ENCODE results near the gene RAB3GAP2.

Gene RAB3GAP2

DNA sequence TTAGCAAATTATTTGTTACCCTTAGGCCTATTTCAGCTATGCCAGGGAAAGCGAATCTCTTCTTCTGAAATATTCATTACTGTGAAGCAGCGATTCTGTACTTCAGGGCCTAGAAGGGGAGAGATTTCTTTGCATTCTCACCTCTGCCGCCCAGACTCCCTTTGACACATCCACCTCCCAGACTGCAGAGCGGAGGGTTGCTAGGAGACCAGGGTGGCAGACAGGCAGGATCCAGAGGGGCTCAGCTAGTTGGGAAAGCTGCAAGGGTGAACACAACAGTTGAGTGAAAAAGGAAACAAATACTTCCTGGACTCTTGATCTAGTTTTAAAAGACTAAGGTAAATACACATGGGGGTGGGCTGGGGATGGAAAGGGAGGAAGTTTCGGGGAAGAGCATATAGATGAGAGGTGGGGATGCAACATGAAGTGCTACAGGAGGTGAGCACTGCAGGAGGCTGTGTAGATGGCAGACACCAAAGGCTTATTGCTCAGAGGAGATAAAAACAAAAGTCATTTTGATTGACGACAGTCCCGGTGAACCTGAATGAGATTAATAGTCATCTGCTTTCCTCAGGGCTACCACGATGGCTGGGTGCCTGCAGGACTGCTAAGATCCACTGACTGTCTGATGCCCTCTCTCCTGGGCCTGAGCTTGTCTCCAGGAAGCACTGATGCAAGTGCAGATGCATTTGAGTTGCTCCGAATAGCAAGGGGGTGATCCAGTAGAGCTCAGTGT is 26.4 kb upstream of the RAB3GAP2 start:
- TF ChIP-seq EP300 (IDR thresholded peaks at IDR 0.05; ENCODE audit: borderline replicate concordance), result no peak
- no peak for TF ChIP-seq NFIC (IDR thresholded peaks at IDR 0.05)
- no peak for TF ChIP-seq TAF1 (IDR thresholded peaks at IDR 0.05; ENCODE audit: low read depth)
- no peak for TF ChIP-seq MAX (IDR thresholded peaks at IDR 0.05)
- TF ChIP-seq, protein P1, sequence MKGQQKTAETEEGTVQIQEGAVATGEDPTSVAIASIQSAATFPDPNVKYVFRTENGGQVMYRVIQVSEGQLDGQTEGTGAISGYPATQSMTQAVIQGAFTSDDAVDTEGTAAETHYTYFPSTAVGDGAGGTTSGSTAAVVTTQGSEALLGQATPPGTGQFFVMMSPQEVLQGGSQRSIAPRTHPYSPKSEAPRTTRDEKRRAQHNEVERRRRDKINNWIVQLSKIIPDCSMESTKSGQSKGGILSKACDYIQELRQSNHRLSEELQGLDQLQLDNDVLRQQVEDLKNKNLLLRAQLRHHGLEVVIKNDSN (IDR thresholded peaks at IDR 0.05), result no peak
- TF ChIP-seq CEBPB (IDR thresholded peaks at IDR 0.05), result no peak
- no peak for TF ChIP-seq ZBTB7A (IDR thresholded peaks at IDR 0.05; ENCODE audit: low read depth)
- TF ChIP-seq, protein P2, sequence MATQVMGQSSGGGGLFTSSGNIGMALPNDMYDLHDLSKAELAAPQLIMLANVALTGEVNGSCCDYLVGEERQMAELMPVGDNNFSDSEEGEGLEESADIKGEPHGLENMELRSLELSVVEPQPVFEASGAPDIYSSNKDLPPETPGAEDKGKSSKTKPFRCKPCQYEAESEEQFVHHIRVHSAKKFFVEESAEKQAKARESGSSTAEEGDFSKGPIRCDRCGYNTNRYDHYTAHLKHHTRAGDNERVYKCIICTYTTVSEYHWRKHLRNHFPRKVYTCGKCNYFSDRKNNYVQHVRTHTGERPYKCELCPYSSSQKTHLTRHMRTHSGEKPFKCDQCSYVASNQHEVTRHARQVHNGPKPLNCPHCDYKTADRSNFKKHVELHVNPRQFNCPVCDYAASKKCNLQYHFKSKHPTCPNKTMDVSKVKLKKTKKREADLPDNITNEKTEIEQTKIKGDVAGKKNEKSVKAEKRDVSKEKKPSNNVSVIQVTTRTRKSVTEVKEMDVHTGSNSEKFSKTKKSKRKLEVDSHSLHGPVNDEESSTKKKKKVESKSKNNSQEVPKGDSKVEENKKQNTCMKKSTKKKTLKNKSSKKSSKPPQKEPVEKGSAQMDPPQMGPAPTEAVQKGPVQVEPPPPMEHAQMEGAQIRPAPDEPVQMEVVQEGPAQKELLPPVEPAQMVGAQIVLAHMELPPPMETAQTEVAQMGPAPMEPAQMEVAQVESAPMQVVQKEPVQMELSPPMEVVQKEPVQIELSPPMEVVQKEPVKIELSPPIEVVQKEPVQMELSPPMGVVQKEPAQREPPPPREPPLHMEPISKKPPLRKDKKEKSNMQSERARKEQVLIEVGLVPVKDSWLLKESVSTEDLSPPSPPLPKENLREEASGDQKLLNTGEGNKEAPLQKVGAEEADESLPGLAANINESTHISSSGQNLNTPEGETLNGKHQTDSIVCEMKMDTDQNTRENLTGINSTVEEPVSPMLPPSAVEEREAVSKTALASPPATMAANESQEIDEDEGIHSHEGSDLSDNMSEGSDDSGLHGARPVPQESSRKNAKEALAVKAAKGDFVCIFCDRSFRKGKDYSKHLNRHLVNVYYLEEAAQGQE (IDR thresholded peaks at IDR 0.05; ENCODE audit: low read depth), result no peak
- TF ChIP-seq TCF12 (IDR thresholded peaks at IDR 0.05; ENCODE audit: low read depth), result no peak
- no peak for TF ChIP-seq RAD21 (IDR thresholded peaks at IDR 0.05; ENCODE audit: low read depth)
- TF ChIP-seq FOXM1 (IDR thresholded peaks at IDR 0.05; ENCODE audit: borderline replicate concordance, low read depth), result no peak
- TF ChIP-seq EGR1 (IDR thresholded peaks at IDR 0.05), result no peak
- no peak for TF ChIP-seq YY1 (IDR thresholded peaks at IDR 0.05; ENCODE audit: low read depth)
- no peak for TF ChIP-seq TEAD4 (IDR thresholded peaks at IDR 0.05)
- no peak for TF ChIP-seq CREB1 (IDR thresholded peaks at IDR 0.05; ENCODE audit: low read depth)

DNA sequence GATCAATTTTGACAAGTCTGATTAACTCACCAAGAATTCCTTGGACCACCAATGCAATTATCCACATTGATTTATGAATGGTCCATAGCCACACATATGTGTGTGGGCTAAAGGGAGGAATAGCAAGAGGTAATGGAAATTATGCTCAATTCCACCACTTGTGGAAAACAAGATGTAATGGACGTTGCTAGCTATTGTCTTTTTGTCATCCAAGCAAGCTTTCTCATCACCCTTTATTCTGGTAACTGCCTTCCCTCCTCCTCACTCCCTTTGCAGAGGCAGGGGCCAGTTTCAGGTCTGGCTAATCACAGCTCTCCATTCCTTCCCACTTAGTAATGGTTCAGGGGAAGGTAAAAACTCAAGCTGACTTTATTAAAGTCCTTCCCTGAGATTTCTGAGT is 24.7 kb upstream of the RAB3GAP2 start:
- no peak for TF ChIP-seq CEBPB (IDR thresholded peaks at IDR 0.05)
- no peak for TF ChIP-seq RAD21 (IDR thresholded peaks at IDR 0.05; ENCODE audit: low read depth)
- no peak for TF ChIP-seq MAX (IDR thresholded peaks at IDR 0.05)
- TF ChIP-seq ZBTB7A (IDR thresholded peaks at IDR 0.05; ENCODE audit: low read depth), result no peak

DNA sequence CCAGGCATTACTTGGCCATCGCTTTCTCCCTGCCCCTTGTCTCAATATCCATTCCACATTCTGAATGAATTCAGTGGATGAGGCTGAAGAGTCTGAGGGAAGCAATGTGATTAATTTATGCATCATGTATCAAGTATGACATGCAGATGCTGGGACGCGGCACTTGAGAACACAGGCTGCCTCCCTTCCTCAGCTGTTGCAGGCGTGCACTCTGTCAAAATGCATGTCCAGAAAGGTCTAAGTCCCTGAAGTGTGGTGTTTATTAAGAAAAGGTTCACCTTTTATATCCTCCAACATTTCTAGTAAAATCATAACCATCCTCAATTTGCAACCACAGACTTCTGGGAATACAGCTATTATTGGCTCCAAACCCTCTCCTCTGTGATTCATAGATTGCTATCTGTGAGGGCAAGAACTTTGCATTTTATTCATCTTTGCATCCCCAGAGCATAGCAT is 22.6 kb upstream of the RAB3GAP2 start:
- TF ChIP-seq TAF1 (IDR thresholded peaks at IDR 0.05; ENCODE audit: low read depth) (no peak), MAX (IDR thresholded peaks at IDR 0.05) (no peak), FOXM1 (IDR thresholded peaks at IDR 0.05; ENCODE audit: borderline replicate concordance, low read depth) (no peak), RAD21 (IDR thresholded peaks at IDR 0.05; ENCODE audit: low read depth) (no peak), YY1 (IDR thresholded peaks at IDR 0.05; ENCODE audit: low read depth) (no peak), EP300 (IDR thresholded peaks at IDR 0.05; ENCODE audit: borderline replicate concordance) (no peak), CEBPB (IDR thresholded peaks at IDR 0.05) (no peak), TEAD4 (IDR thresholded peaks at IDR 0.05) (no peak), CREB1 (IDR thresholded peaks at IDR 0.05; ENCODE audit: low read depth) (no peak), ZBTB7A (IDR thresholded peaks at IDR 0.05; ENCODE audit: low read depth) (no peak), EGR1 (IDR thresholded peaks at IDR 0.05) (no peak), TCF12 (IDR thresholded peaks at IDR 0.05; ENCODE audit: low read depth) (no peak), NFIC (IDR thresholded peaks at IDR 0.05) (no peak)
- TF ChIP-seq, protein P2 (IDR thresholded peaks at IDR 0.05; ENCODE audit: low read depth), result no peak
- TF ChIP-seq, protein P1 (IDR thresholded peaks at IDR 0.05), result no peak

DNA sequence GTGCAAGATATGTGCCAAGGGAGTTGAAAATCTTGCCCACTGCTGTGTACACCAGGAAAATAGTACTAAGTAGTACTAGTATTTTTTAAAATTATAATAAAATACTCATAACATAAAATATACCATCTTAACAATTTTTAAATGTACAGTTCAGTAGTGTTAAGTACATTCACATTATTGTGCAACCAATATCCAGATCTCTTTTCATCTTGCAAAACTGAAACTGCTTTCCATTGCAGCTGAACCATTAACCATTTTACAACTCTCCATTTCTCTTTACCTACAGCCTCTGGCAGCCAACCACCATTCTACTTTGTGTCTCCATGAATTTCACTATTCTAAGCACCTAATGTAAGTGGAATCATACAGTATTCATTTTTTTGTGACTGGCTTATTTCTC is 19.3 kb upstream of the RAB3GAP2 start:
- TF ChIP-seq FOXM1 (IDR thresholded peaks at IDR 0.05; ENCODE audit: borderline replicate concordance, low read depth) (no peak), TEAD4 (IDR thresholded peaks at IDR 0.05) (no peak), RAD21 (IDR thresholded peaks at IDR 0.05; ENCODE audit: low read depth) (no peak), MAX (IDR thresholded peaks at IDR 0.05) (no peak), EGR1 (IDR thresholded peaks at IDR 0.05) (no peak), NFIC (IDR thresholded peaks at IDR 0.05) (no peak), CEBPB (IDR thresholded peaks at IDR 0.05) (no peak), TCF12 (IDR thresholded peaks at IDR 0.05; ENCODE audit: low read depth) (no peak), CREB1 (IDR thresholded peaks at IDR 0.05; ENCODE audit: low read depth) (no peak), TAF1 (IDR thresholded peaks at IDR 0.05; ENCODE audit: low read depth) (no peak), YY1 (IDR thresholded peaks at IDR 0.05; ENCODE audit: low read depth) (no peak), EP300 (IDR thresholded peaks at IDR 0.05; ENCODE audit: borderline replicate concordance) (no peak)
- TF ChIP-seq, protein P1 (IDR thresholded peaks at IDR 0.05), result no peak
- TF ChIP-seq, protein P2 (IDR thresholded peaks at IDR 0.05; ENCODE audit: low read depth), result no peak
